ENCODE results near the gene CORO1C.

DNA sequence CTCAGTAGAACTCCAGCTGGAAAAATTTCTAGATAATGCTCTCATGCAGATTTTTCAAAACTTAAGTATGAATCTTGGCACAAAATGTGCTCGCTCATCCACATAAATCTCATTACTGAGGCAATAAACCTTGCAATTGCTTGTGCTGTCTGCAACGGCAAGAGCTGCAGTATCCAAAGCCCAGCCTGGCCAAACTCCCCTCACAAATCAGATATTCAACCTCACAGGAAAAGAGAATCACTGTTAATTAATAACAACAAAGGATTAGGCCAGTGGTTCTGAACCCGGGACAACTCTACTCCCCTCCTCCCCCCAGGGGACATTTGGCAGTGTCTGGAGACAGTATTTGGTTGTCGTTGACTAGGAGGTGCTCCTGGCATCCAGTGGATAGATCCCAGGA lies 19.2 kb upstream of the CORO1C start:
- TF ChIP-seq, protein P1, sequence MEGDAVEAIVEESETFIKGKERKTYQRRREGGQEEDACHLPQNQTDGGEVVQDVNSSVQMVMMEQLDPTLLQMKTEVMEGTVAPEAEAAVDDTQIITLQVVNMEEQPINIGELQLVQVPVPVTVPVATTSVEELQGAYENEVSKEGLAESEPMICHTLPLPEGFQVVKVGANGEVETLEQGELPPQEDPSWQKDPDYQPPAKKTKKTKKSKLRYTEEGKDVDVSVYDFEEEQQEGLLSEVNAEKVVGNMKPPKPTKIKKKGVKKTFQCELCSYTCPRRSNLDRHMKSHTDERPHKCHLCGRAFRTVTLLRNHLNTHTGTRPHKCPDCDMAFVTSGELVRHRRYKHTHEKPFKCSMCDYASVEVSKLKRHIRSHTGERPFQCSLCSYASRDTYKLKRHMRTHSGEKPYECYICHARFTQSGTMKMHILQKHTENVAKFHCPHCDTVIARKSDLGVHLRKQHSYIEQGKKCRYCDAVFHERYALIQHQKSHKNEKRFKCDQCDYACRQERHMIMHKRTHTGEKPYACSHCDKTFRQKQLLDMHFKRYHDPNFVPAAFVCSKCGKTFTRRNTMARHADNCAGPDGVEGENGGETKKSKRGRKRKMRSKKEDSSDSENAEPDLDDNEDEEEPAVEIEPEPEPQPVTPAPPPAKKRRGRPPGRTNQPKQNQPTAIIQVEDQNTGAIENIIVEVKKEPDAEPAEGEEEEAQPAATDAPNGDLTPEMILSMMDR (IDR thresholded peaks at IDR 0.05) = no peak
- no peak for TF ChIP-seq POLR2A (IDR thresholded peaks at IDR 0.05)

Measured in gastroesophageal sphincter (tissue), 3 donors.